Testis (tissue), 3 donors: Measurements from ENCODE around the gene KRT8. TPM values are rescaled to one million over a fixed set of nuclear protein-coding genes. Genes with fewer than 3 reads are reported as not detected.

Experiments
- DNase-seq: peaks from one replicate; pipeline ENCODE4 v3.0.0-alpha.2; 2019
- H3K27ac ChIP-seq, 2 donors: fragments of 200-600 bp; sonication (generic); one replicate each; pipeline ENCODE4 v1.5.1; 2019
- H3K27me3 ChIP-seq: fragments of 200-600 bp; sonication (generic); one replicate; pipeline ENCODE4 v1.5.1; 2019
- H3K36me3 ChIP-seq: fragments of 200-600 bp; sonication (generic); one replicate; pipeline ENCODE4 v1.5.1; 2017; ENCODE audit warnings: low read depth; ENCODE audit errors: missing control alignments
- H3K4me1 ChIP-seq: fragments of 200-600 bp; sonication (generic); one replicate; pipeline ENCODE4 v1.5.1; 2019
- H3K4me3 ChIP-seq, 2 donors: fragments of 200-600 bp; sonication (generic); one replicate each; pipeline ENCODE4 v1.5.1; 2017 to 2019
- H3K9me3 ChIP-seq: fragments of 200-600 bp; sonication (generic); one replicate; pipeline ENCODE4 v1.5.1; 2017
- POLR2A ChIP-seq: fragments of 450-650 bp; IDR thresholded peaks from one replicate; pipeline ENCODE4 v1.6.1; 2017; ENCODE audit warnings: antibody characterized with exemption, mild to moderate bottlenecking, moderate library complexity
- WGBS, 2 donors: methylation state at CpG; one replicate each; pipeline ENCODE4 v1.1.5; 2018; 5-methylcytosine and 5-hydroxymethylcytosine counted together
- intact Hi-C: fragments of 100-400 bp; cut with DNase I; formaldehyde crosslinking; loops from one replicate; pipeline ENCODE4 v1.15.1; 2023; ENCODE audit warnings: low total_unique reads
- polyA plus RNA-seq: library from polyadenylated mRNA; stranded (reverse); fragments of 350-450 nt; fragmentation: Illumina TruSeq; extraction: RNeasy Lipid Tissue Mini Kit (QIAGEN cat#74804); gene quantifications from one replicate; pipeline ENCODE4 v1.2.3, GENCODE V29; 2014; ENCODE audit warnings: low read depth, low replicate concordance; ENCODE audit not compliant: insufficient read depth
- total RNA-seq, 2 donors: library from RNA; depleted of rRNA; stranded (reverse); fragments of >200 nt; gene quantifications; one replicate each; pipeline ENCODE4 v1.2.3, GENCODE V29; 2016
- TF ChIP-seq, protein P1 (sequence below), 3 experiments: fragments of 450-650 bp in 2 of 3; fragments of 200-600 bp in 1 of 3; sonication (generic) in 1 of 3; IDR thresholded peaks; one replicate each; pipeline ENCODE4 v1.5.1; 2016 to 2019; ENCODE audit warnings: antibody characterized with exemption in 3 of 3, mild to moderate bottlenecking in 2 of 3, moderate library complexity in 1 of 3

KRT8 gene
- total and polyA plus RNA-seq, 3 donors from 2014 or later, result 13.2 to 63.0 (median 14.6) TPM

DNA sequence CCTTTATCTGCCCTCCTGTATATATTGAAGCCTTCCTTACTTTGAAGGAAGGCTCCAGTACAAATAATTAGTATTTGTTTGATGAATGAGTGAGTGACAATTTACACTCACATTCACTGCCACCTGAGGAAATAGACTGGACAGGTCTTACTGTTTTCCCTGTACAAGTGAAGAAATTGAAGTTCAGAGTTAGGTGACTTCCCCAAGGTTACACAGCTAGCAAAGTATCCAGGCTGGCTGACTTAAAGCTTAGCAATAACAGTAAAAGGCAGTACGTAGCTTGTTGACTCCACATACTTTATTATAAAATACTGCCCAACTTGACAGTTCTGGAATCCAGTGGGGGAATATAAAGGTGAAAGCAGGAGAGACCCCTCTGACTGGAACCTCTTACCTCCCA lies 41.5 kb upstream of the KRT8 start:
- no peaks in the 10 kb centered on the region for H3K27me3 ChIP-seq
- H3K9me3 ChIP-seq, result no peaks in the 10 kb centered on the region
- no peak overlapping the region for H3K4me3 ChIP-seq
- H3K27ac ChIP-seq, result no peak overlapping the region
- 8 to 34% methylated on average over 1 of the region's 1 CpG for WGBS, 2 donors
- no peaks in the 10 kb centered on the region for H3K36me3 ChIP-seq
- DNase-seq, result no peak
- H3K4me1 ChIP-seq, result peaks cover 18% of the 10 kb centered on the region
- TF ChIP-seq, protein P1, sequence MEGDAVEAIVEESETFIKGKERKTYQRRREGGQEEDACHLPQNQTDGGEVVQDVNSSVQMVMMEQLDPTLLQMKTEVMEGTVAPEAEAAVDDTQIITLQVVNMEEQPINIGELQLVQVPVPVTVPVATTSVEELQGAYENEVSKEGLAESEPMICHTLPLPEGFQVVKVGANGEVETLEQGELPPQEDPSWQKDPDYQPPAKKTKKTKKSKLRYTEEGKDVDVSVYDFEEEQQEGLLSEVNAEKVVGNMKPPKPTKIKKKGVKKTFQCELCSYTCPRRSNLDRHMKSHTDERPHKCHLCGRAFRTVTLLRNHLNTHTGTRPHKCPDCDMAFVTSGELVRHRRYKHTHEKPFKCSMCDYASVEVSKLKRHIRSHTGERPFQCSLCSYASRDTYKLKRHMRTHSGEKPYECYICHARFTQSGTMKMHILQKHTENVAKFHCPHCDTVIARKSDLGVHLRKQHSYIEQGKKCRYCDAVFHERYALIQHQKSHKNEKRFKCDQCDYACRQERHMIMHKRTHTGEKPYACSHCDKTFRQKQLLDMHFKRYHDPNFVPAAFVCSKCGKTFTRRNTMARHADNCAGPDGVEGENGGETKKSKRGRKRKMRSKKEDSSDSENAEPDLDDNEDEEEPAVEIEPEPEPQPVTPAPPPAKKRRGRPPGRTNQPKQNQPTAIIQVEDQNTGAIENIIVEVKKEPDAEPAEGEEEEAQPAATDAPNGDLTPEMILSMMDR (IDR thresholded peaks at IDR 0.05), result no peak
- TF ChIP-seq POLR2A, result no peak
- intact Hi-C loops, result no loop called here

GRCh38 chr12:52945389-52946232 lies 40.7 kb upstream of the KRT8 start:
- no peaks in the 10 kb centered on the region for H3K36me3 ChIP-seq
- TF ChIP-seq, protein P1 (IDR thresholded peaks at IDR 0.05), result no peak
- no peak for TF ChIP-seq POLR2A
- DNase-seq, result peak; percentile 46
- WGBS, 2 donors, result 54 to 76% methylated on average over 13 of the region's 13 CpGs
- no peaks in the 10 kb centered on the region for H3K27me3 ChIP-seq
- H3K9me3 ChIP-seq, result no peaks in the 10 kb centered on the region
- H3K4me1 ChIP-seq, result peaks cover 18% of the 10 kb centered on the region
- intact Hi-C loops, result no loop called here
- no peak overlapping the region for H3K4me3 ChIP-seq
- H3K27ac ChIP-seq, result no peak overlapping the region

DNA sequence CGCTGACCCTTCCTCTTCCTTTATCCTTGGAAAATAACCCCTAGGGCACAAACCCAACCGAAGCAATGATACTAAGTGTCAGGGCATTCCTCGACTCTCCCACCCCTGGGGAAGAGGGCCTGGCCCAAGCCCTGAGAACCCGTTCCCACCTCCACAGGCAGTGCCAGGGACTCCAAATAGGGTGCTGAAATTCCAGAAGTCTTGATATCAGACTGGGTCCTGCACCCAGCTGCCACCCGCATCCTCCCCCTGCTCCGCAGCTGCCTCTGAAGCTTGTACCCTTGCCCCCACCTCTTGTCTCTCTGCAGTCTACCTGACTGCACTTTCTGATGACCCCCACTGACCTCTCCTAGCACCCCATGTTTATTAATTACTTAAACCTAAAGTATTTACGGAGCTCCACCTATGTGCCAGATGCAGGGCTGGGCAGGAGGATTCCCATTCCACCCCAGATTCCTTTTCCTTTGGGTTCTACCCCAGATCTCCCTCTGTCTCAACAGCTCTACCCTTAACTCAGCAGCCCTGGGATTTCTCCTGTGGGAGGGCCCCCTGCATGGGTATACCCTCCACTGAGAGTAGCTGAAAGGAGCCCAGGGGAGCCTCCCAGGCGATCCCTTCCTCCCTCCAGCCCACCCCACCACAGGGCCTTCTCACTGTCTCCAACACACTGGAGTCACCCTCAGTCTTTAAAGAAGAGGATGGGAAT lies 40.0 kb upstream of the KRT8 start:
- Histone ChIP-seq H3K27me3 (no peaks in the 10 kb centered on the region), H3K27ac (no peak overlapping the region), H3K36me3 (no peaks in the 10 kb centered on the region), H3K9me3 (no peaks in the 10 kb centered on the region), H3K4me1 (peaks cover 18% of the 10 kb centered on the region), H3K4me3 (no peak overlapping the region)
- DNase-seq, result no peak
- TF ChIP-seq, protein P1 (IDR thresholded peaks at IDR 0.05), result no peak
- no peak for TF ChIP-seq POLR2A
- intact Hi-C loops, result no loop called here
- WGBS, 2 donors, result 89 to 91% methylated on average over 8 of the region's 8 CpGs

DNA sequence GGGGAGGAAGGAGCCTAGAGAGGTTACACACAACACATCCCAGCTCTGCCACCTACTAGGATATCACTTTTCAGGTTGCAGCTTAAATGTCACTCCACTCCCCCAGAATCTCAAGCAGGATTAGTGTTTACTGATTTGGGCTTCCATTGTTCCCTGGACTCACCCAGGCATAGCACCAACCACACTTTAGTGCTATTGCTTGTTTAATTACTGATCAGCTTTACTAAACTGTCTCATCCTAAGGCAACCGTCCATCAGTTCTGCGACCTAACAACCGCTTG lies 38.0 kb upstream of the KRT8 start:
- WGBS, 2 donors, result 88 to 92% methylated on average over 3 of the region's 3 CpGs
- DNase-seq, result no peak
- Histone ChIP-seq H3K27ac (no peak overlapping the region), H3K4me3 (no peak overlapping the region), H3K4me1 (peaks cover 14% of the 10 kb centered on the region), H3K36me3 (no peaks in the 10 kb centered on the region), H3K9me3 (no peaks in the 10 kb centered on the region), H3K27me3 (no peaks in the 10 kb centered on the region)
- intact Hi-C loops, result no loop called here
- TF ChIP-seq, protein P1 (IDR thresholded peaks at IDR 0.05), result no peak
- TF ChIP-seq POLR2A, result no peak
